DOHH2 (cell line): ENCODE measurements around the gene KDM8.

Source experiments
- H3F3A ChIP-seq: fragments of 200-600 bp; sonication (generic), shearing (Covaris generic); 2 replicates; pipeline ENCODE4 v1.6.0; 2016; ENCODE audit warnings: antibody characterized with exemption, mild to moderate bottlenecking; ENCODE audit not compliant: control insufficient read depth, insufficient read depth
- H3K27ac ChIP-seq: fragments of 200-600 bp; sonication (generic); 2 replicates; pipeline ENCODE4 v1.5.1; 2014; ENCODE audit warnings: low read depth, mild to moderate bottlenecking, low read length, moderate library complexity
- H3K27me3 ChIP-seq: fragments of 200-600 bp; sonication (generic); 2 replicates; pipeline ENCODE4 v1.6.1; 2014; ENCODE audit warnings: mild to moderate bottlenecking, low read length, mixed read lengths; ENCODE audit not compliant: control insufficient read depth
- H3K36me3 ChIP-seq: fragments of 200-600 bp; sonication (generic); 2 replicates; pipeline ENCODE4 v1.6.1; 2014; ENCODE audit warnings: mild to moderate bottlenecking, low read length, moderate library complexity, mixed read lengths; ENCODE audit not compliant: control insufficient read depth
- H3K4me1 ChIP-seq: fragments of 200-600 bp; sonication (generic); 2 replicates; pipeline ENCODE4 v1.6.1; 2014; ENCODE audit warnings: mild to moderate bottlenecking, low read length, mixed read lengths; ENCODE audit not compliant: control insufficient read depth
- H3K4me2 ChIP-seq: fragments of 200-600 bp; sonication (generic); 2 replicates; pipeline ENCODE4 v1.6.0; 2014; ENCODE audit warnings: mild to moderate bottlenecking, low read length, moderate library complexity
- H3K4me3 ChIP-seq: fragments of 200-600 bp; sonication (generic); 2 replicates; pipeline ENCODE4 v1.5.1; 2014; ENCODE audit warnings: mild to moderate bottlenecking, low read length, mixed read lengths
- H3K79me2 ChIP-seq: fragments of 200-600 bp; sonication (generic); 2 replicates; pipeline ENCODE4 v1.6.1; 2014; ENCODE audit warnings: mild to moderate bottlenecking, low read length, mixed read lengths; ENCODE audit not compliant: control insufficient read depth
- H3K9me2 ChIP-seq: fragments of 200-600 bp; sonication (generic); replicated peaks from 2 replicates; pipeline ENCODE4 v1.6.1; 2014; ENCODE audit warnings: mild to moderate bottlenecking, low read length, mixed read lengths; ENCODE audit not compliant: control insufficient read depth
- H3K9me3 ChIP-seq: fragments of 200-600 bp; sonication (generic); 2 replicates; pipeline ENCODE4 v1.6.1; 2014; ENCODE audit warnings: antibody characterized with exemption, low read length, mixed read lengths; ENCODE audit not compliant: control insufficient read depth, insufficient read depth
- H4K20me1 ChIP-seq: fragments of 200-600 bp; sonication (generic); 2 replicates; pipeline ENCODE4 v1.6.0; 2014; ENCODE audit warnings: low read depth, mild to moderate bottlenecking, antibody characterized with exemption, low read length, moderate library complexity; ENCODE audit not compliant: control insufficient read depth, insufficient read depth
- EZH2phosphoT487 ChIP-seq: fragments of 200-600 bp; sonication (generic); IDR thresholded peaks from 2 replicates; pipeline ENCODE4 v1.6.1; 2017; ENCODE audit warnings: borderline replicate concordance, mild to moderate bottlenecking, antibody characterized with exemption, low read length, moderate library complexity, mixed read lengths
- TF ChIP-seq, protein P1 (sequence below): fragments of 200-600 bp; sonication (generic); IDR thresholded peaks from one replicate; pipeline ENCODE4 v1.5.1; 2014; ENCODE audit warnings: antibody characterized with exemption, mild to moderate bottlenecking, low read depth, low read length; ENCODE audit not compliant: poor library complexity, severe bottlenecking

KDM8 gene

DNA sequence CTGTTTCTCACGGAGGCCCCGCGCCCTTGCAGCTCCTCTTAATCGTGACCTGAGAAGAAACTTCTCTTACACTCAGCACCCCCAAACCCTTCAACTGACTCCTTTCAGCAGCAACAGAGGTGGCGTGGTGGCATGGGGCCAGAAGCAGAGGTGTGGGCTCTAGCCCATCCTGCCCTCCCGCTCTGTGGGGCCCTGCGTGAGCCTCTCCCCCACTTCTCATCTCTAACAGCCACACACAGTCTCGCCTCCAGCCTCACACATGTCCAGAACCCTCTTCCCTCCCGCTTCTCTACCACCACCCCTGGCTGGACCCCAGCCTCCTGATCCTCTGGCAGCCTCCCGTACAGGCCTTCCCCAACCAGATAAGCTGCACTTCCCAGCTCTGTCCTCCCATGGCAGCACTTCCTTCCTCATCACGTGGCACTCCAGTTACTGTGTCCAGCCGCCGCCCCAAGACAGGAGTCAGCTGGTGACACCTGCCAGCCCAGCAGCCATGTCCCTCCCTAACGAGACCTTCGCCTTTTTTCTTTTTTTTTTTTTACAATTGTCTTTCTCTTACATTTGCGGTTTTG lies 34.8 kb downstream of the KDM8 start:
- no peaks in the 10 kb centered on the region for H3K9me2 ChIP-seq
- H3K79me2 ChIP-seq, result peaks cover 9% of the 10 kb centered on the region
- peaks cover 86% of the 10 kb centered on the region for H3K4me1 ChIP-seq
- no peaks in the 10 kb centered on the region for H3K27me3 ChIP-seq
- peak overlapping the region; percentile 86 for H3K27ac ChIP-seq
- H3F3A ChIP-seq, result peaks cover 22% of the 10 kb centered on the region
- TF ChIP-seq EZH2phosphoT487, result no peak
- TF ChIP-seq, protein P1, sequence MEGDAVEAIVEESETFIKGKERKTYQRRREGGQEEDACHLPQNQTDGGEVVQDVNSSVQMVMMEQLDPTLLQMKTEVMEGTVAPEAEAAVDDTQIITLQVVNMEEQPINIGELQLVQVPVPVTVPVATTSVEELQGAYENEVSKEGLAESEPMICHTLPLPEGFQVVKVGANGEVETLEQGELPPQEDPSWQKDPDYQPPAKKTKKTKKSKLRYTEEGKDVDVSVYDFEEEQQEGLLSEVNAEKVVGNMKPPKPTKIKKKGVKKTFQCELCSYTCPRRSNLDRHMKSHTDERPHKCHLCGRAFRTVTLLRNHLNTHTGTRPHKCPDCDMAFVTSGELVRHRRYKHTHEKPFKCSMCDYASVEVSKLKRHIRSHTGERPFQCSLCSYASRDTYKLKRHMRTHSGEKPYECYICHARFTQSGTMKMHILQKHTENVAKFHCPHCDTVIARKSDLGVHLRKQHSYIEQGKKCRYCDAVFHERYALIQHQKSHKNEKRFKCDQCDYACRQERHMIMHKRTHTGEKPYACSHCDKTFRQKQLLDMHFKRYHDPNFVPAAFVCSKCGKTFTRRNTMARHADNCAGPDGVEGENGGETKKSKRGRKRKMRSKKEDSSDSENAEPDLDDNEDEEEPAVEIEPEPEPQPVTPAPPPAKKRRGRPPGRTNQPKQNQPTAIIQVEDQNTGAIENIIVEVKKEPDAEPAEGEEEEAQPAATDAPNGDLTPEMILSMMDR, result peak; percentile 11
- H3K4me3 ChIP-seq, result peak overlapping the region; percentile 64
- H3K36me3 ChIP-seq, result peaks cover 12% of the 10 kb centered on the region
- H4K20me1 ChIP-seq, result no peaks in the 10 kb centered on the region
- H3K4me2 ChIP-seq, result peak overlapping the region; percentile 81
- no peaks in the 10 kb centered on the region for H3K9me3 ChIP-seq

DNA sequence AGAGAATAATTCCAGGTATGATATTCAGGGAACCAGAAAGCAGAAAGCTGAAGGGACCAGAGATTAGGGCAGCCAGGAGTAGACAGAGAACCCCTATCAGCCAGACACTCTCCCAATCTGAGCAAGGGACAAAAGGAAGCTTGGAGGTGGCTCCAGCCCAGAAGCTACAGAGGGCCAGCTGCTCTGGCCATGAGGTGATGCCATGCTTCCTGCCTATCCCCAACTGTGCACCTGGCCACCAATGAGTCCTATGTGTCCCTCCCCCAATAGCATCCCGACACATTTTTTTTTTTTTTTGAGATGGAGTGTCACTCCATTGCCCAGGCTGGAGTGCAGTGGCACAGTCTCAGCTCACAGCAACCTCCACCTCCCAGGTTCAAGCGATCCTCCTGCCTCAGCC lies 35.3 kb downstream of the KDM8 start:
- peak overlapping the region; percentile 86; the same call in 1 of the 2 replicates for H3K27ac ChIP-seq
- H3K27me3 ChIP-seq, result no peaks in the 10 kb centered on the region
- TF ChIP-seq EZH2phosphoT487, result no peak
- TF ChIP-seq, protein P1, result no peak

DNA sequence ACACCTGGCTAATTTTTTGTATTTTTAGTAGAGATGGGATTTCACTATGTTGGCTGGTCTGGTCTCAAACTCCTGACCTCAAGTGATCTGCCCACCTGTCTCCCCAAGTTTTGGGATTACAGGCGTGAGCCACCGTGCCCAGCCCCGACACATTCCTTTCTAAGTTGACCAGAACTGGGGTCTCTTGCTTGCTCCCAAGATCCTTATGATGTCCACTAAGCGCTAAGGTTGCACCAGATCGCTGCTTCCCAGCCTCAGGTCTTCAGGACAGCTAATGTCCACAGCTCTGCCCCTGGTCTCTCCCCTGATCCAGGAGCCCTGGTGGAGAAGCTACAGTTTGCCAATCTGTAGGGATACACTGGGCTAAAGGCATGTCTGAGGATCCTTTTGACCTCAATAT lies 35.7 kb downstream of the KDM8 start:
- Histone ChIP-seq H3K27ac (no peak overlapping the region), H3K4me1 (peaks cover 86% of the 10 kb centered on the region), H3K79me2 (peaks cover 12% of the 10 kb centered on the region), H3F3A (peaks cover 18% of the 10 kb centered on the region), H3K36me3 (peaks cover 10% of the 10 kb centered on the region), H3K9me3 (no peaks in the 10 kb centered on the region), H3K27me3 (no peaks in the 10 kb centered on the region), H3K9me2 (no peaks in the 10 kb centered on the region), H4K20me1 (no peaks in the 10 kb centered on the region), H3K4me2 (no peak overlapping the region), H3K4me3 (no peak overlapping the region)
- no peak for TF ChIP-seq EZH2phosphoT487
- TF ChIP-seq, protein P1, result no peak

More for the DNA sequence above, 35.3 kb downstream of the KDM8 start:
- Histone ChIP-seq H3K36me3 (peaks cover 10% of the 10 kb centered on the region), H3K9me2 (no peaks in the 10 kb centered on the region), H3K4me2 (peak overlapping the region; percentile 81; the same call in 1 of the 2 replicates), H3K9me3 (no peaks in the 10 kb centered on the region), H4K20me1 (no peaks in the 10 kb centered on the region), H3K4me1 (peaks cover 86% of the 10 kb centered on the region), H3K4me3 (no peak overlapping the region), H3K79me2 (peaks cover 12% of the 10 kb centered on the region), H3F3A (peaks cover 18% of the 10 kb centered on the region)
